GM13976 (cell line): ENCODE results near the gene SHBG.

ENCODE experiments used
- DNase-seq: peaks from one replicate; pipeline ENCODE4 v3.0.0; 2012; ENCODE audit warnings: low spot score
- in situ Hi-C: fragments of 300-500 bp; cut with MboI; formaldehyde crosslinking; loops from one replicate; pipeline ENCODE4 v1.12.0; 2022; ENCODE audit warnings: low sequenced_read_pairs, mixed read lengths, inconsistent platforms; ENCODE audit not compliant: unreplicated experiment
- TF ChIP-seq, protein P1 (sequence below): IDR thresholded peaks from 2 replicates; pipeline ENCODE4 v1.5.1; 2012; ENCODE audit warnings: borderline replicate concordance, mild to moderate bottlenecking; ENCODE audit not compliant: insufficient read depth; ENCODE audit errors: extremely low read depth, missing control alignments, control extremely low read depth

Gene SHBG, protein sequence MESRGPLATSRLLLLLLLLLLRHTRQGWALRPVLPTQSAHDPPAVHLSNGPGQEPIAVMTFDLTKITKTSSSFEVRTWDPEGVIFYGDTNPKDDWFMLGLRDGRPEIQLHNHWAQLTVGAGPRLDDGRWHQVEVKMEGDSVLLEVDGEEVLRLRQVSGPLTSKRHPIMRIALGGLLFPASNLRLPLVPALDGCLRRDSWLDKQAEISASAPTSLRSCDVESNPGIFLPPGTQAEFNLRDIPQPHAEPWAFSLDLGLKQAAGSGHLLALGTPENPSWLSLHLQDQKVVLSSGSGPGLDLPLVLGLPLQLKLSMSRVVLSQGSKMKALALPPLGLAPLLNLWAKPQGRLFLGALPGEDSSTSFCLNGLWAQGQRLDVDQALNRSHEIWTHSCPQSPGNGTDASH

DNA sequence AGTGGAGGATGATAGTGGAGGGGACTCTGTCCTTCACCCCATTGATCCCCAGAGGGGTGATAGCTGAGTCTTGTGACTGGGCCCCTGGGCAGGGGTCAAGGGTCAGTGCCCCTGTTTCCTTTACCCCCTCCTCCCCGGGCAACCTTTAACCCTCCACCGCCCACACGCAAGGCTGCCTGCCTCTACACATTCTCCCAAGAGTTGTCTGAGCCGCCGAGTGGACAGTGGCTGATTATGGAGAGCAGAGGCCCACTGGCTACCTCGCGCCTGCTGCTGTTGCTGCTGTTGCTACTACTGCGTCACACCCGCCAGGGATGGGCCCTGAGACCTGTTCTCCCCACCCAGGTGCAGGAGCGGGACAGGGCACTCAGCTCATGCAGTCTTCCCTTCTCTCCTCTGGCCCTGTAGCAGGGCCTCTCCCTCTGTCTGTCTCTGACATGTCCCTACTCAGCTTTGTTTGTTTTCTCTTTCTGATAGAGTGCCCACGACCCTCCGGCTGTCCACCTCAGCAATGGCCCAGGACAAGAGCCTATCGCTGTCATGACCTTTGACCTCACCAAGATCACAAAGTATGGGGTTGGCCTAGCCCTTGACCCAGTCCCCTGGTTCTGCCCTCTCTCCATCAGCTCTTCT, at the start of gene SHBG:
TSS of gene SHBG (plus strand) at position 197 of the 633 bp plus-strand sequence. CDS start at position 235, 38 bp downstream.
- TF ChIP-seq, protein P1, sequence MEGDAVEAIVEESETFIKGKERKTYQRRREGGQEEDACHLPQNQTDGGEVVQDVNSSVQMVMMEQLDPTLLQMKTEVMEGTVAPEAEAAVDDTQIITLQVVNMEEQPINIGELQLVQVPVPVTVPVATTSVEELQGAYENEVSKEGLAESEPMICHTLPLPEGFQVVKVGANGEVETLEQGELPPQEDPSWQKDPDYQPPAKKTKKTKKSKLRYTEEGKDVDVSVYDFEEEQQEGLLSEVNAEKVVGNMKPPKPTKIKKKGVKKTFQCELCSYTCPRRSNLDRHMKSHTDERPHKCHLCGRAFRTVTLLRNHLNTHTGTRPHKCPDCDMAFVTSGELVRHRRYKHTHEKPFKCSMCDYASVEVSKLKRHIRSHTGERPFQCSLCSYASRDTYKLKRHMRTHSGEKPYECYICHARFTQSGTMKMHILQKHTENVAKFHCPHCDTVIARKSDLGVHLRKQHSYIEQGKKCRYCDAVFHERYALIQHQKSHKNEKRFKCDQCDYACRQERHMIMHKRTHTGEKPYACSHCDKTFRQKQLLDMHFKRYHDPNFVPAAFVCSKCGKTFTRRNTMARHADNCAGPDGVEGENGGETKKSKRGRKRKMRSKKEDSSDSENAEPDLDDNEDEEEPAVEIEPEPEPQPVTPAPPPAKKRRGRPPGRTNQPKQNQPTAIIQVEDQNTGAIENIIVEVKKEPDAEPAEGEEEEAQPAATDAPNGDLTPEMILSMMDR, result no peak
- no peak for DNase-seq
- in situ Hi-C loops, result no loop called here

DNA sequence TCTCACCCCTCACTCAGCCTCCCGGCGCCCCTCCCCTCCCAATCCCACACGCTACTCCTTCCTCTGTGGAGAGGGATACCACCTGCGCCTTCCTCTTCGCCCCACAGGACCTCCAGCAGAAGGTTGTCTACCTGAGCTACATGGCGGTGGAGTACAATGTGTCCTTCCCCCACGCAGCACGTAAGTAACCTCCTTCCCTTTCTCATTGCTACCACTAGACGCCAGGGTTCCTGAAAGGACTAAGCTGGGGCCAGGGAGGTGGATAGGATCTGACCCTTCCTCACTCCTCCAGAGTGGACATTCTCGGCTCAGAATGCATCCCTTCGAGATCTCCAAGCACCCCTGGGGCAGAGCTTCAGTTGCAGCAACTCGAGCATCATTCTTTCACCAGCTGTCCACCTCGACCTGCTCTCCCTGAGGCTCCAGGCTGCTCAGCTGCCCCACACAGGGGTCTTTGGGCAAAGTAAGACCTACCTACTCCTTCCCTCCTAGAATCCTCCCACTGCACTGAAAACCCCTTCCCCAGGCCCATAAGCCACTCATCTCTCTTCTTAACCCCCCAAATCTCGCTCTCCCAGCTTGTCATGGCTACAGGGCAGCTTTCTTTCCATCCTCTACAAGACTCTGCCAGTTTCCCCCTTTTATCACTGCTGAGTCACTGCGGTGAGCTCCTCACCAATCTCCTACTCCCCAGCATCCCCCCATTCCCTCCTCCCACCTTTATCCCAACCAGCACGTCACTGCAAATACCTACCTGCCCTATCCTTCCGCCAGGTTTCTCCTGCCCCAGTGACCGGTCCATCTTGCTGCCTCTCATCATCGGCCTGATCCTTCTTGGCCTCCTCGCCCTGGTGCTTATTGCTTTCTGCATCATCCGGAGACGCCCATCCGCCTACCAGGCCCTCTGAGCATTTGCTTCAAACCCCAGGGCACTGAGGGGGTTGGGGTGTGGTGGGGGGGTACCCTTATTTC, 49.0 kb upstream of the SHBG start:
- TF ChIP-seq, protein P1, result no peak
- in situ Hi-C loops, result no loop called here
- no peak for DNase-seq

DNA sequence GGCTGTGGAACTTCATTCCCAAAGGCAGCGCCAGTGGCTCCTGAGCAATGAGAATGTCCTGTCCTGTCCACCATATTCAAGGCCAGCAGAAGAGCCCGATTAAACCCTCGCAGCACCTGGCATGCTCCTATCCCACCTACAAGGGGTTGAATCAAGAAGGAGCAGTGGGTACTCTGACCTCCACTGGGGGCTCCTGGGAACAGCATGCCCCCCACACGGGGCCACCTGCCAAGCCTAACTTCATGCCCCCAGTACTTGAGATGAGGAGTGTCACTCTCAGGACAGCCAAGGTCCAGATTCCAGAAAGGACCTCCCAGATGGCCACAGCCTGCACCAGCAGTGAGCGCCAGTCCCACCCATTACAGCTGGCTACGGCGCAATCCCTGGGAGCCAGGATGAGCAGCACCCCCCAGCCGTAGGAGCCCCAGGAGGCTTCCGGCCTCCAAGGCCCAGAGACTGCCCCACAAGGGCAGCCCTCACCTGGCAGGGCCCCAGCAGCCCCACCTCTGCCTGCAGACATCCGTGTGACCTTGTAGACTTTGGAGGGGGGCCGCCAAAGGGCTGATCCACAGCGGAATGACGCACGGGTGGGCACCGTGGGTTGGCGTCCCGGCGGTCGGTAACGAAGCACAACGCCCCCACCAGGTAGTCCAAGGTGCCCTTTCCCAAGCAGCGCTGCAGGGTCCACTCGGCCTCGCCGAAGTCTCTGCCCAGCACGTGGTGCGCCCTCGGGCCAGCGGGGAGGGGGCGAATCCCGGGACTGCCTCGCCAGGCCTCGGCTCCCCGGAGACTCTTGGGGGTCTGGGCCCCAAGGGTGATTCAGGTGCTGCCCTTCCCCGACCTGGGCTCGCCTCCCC, 47.3 kb upstream of the SHBG start:
- DNase-seq, result no peak
- TF ChIP-seq, protein P1, result no peak
- in situ Hi-C loops, result no loop called here

DNA sequence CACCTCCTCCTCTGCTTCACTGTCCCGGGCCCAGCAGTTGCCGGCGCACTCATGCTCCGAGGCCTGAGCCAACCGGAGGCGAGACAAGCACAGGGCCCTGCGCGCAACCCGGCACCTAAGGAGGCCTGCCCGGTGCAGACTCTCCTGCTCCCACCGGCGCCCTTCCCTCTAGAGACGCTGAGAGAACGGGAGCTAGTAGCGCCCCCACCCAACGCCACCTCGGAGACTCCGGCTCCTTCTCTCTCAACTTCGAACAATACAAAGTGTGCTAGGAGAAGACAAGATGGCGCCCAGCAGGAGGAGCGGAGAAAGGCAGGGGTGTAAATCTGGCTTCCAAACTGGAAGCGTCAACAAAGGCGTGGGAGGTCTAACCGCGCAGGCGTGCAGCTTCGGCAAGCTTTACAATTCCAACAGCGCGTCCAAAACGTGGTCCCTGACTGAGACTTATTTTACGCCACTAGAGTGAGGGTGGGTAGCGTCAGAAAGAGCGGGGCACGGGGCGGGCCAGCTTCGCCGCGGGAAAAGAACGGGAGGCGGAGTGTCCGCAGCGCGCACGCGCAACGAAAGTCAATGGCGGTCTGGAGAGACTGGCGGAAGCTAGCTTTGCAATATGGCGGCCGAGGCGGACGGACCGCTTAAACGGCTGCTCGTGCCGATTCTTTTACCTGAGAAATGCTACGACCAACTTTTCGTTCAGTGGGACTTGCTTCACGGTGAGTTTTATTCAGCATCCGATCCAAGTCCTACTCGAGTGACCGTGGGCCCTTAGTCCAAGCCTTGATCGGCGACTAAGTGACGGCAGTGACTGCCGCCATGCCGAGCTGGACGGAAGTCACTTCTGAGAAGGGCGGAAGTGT, 46.5 kb upstream of the SHBG start, which contains the start of gene MPDU1:
TSS of gene MPDU1 (plus strand) at position 600 of the 857 bp plus-strand sequence. CDS start at position 611, 11 bp downstream.
- TF ChIP-seq, protein P1, result no peak
- in situ Hi-C loops, result no loop called here
- DNase-seq, result peak; percentile 94

DNA sequence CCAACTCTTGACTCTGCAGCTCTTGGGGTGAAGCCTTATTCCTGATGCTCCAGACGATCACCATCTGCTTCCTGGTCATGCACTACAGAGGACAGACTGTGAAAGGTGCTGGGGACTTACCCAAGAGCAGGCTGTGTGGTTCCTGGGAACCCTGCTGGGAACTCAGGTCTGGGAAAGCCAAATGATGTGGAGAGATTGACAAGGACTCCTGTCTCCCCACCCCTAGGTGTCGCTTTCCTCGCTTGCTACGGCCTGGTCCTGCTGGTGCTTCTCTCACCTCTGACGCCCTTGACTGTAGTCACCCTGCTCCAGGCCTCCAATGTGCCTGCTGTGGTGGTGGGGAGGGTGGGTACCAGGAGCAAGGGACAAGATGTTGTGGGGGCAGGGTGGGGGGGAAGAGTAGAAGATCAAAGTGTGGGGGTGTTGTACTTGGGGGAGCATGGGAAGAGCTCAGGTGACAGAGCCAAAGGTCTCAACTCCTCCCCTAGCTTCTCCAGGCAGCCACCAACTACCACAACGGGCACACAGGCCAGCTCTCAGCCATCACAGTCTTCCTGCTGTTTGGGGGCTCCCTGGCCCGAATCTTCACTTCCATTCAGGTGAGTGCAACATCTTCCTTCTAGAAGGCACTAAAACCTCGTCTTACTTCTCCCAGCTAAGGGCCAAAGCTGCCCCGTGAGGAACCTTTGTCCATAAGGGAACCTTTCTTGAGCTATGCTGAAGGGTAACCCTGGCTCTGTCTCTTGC, 43.1 kb upstream of the SHBG start:
- in situ Hi-C loops, result no loop called here
- TF ChIP-seq, protein P1, result peak; percentile 8
- no peak for DNase-seq
